Activated CD8-positive, alpha-beta memory T cell treated with anti-CD3 and anti-CD28 coated beads for 24 hours (primary cell): ENCODE measurements around the gene HAUS7.

Source experiments
- DNase-seq: peaks from one replicate; pipeline ENCODE4 v3.0.0-alpha.2; 2020

HAUS7 gene

GRCh38 chrX:153470411-153471363 is at the start of gene HAUS7:
Gene HAUS7, minus strand, starts transcription at chrX:153470576. Its CDS starts 19 bp downstream, at chrX:153470557.
- DNase-seq = peak; percentile 92

GRCh38 chrX:153519569-153520286 is 49.4 kb upstream of the HAUS7 start:
- DNase-seq = no peak

- no peak for DNase-seq
Measured at GRCh38 chrX:153517946-153518834, 47.8 kb upstream of the HAUS7 start.

GRCh38 chrX:153517423-153517822 is 47.0 kb upstream of the HAUS7 start, which contains the start of gene ATP2B3:
Gene ATP2B3, plus strand, starts transcription at chrX:153517642. Its CDS starts 18,606 bp downstream, at chrX:153536248.
- no peak for DNase-seq

- no peak for DNase-seq
Measured at GRCh38 chrX:153516073-153516472, 45.7 kb upstream of the HAUS7 start.

GRCh38 chrX:153515435-153515834 is 45.1 kb upstream of the HAUS7 start:
- DNase-seq = no peak

- DNase-seq = no peak
Measured at GRCh38 chrX:153514259-153514658, 43.9 kb upstream of the HAUS7 start.

- no peak for DNase-seq
Measured at GRCh38 chrX:153513265-153513664, 42.9 kb upstream of the HAUS7 start.

GRCh38 chrX:153512501-153512893 is 42.1 kb upstream of the HAUS7 start:
- DNase-seq = no peak

GRCh38 chrX:153511784-153512500 is 41.6 kb upstream of the HAUS7 start:
- no peak for DNase-seq

- DNase-seq = no peak
Measured at GRCh38 chrX:153510383-153510782, 40.0 kb upstream of the HAUS7 start.

- no peak for DNase-seq
Measured at GRCh38 chrX:153509592-153509991, 39.2 kb upstream of the HAUS7 start.

- DNase-seq = peak; percentile 94
Measured at GRCh38 chrX:153507484-153508178, 37.3 kb upstream of the HAUS7 start.

GRCh38 chrX:153505361-153505760 is 35.0 kb upstream of the HAUS7 start:
- no peak for DNase-seq

- no peak for DNase-seq
Measured at GRCh38 chrX:153504445-153505016, 34.2 kb upstream of the HAUS7 start.

GRCh38 chrX:153502796-153503195 is 32.4 kb upstream of the HAUS7 start:
- DNase-seq = no peak

GRCh38 chrX:153502131-153502530 is 31.8 kb upstream of the HAUS7 start:
- no peak for DNase-seq

GRCh38 chrX:153501530-153501929 is 31.2 kb upstream of the HAUS7 start:
- no peak for DNase-seq

GRCh38 chrX:153500676-153501280 is 30.4 kb upstream of the HAUS7 start:
- no peak for DNase-seq

GRCh38 chrX:153499876-153500275 is 29.5 kb upstream of the HAUS7 start:
- DNase-seq = no peak

- no peak for DNase-seq
Measured at GRCh38 chrX:153499341-153499740, 29.0 kb upstream of the HAUS7 start.
